NCI-H146 treated with DMSO at 0.1 percent for 48 hours (cell line): ENCODE measurements around the gene NXF2B.
"Not testable (repeated sequence)": the region's sequence is repeated elsewhere in the genome, so short reads cannot be mapped to it uniquely, and the experiment has no call there.

Experiments used
- DNase-seq: peaks from one replicate; lab custom pipeline; 2025; ENCODE audit not compliant: unreplicated experiment; lab: John Stamatoyannopoulos, UW

NXF2B gene

DNA sequence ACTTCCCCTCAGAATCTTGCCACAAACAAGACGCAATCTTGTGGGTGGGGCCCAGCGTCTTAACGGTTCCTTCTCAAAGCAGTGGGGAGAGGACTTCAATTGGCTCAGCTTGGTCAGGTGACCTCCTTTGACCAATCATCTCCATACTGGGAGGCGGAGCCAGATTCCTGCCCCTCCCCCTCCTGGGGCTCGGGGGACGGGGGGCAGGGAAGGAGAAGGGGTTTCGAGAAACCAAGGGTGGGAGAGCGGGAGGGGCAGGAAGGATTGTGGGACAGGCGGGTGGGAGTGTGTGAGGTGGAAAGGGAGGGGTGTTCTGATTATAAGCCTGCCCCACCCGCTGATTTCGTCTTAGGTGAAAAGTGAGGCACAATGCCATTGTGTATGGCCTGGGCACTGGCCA lies at the start of gene NXF2B:
NXF2B (minus strand) TSS at position 101 of the 400 bp plus-strand sequence. CDS start 59,972 bp downstream, outside the sequence.
- DNase-seq, result not testable (repeated sequence)

- not testable (repeated sequence) for DNase-seq
Observed at GRCh38 chrX:102478765-102479164, 39.0 kb upstream of the NXF2B start.

DNA sequence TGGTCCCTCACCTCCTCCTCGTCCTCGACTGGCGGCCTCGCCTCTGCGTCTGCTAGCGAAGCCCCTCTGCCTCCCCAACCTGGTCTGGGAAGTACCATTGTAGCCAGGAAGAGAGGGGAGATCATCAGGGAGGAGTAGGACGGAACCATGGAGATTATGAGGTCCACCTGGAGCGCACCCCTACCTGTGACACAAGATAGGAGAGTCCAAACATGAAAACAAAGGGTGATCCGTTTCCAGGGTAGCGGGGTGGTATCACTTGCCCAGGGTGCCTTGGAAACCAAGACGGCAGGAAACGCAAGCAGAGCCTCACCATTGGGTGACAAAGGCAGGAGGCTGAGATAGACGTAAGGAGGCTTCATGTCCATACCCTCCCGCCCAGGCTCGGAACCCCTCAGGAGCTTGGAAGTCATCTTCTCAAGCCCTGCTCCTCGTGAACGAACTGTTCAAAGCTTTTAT lies 32.0 kb upstream of the NXF2B start, which contains the start of gene TCP11X2:
TCP11X2 (minus strand) TSS at position 51 of the 459 bp plus-strand sequence.
- DNase-seq, result not testable (repeated sequence)

DNA sequence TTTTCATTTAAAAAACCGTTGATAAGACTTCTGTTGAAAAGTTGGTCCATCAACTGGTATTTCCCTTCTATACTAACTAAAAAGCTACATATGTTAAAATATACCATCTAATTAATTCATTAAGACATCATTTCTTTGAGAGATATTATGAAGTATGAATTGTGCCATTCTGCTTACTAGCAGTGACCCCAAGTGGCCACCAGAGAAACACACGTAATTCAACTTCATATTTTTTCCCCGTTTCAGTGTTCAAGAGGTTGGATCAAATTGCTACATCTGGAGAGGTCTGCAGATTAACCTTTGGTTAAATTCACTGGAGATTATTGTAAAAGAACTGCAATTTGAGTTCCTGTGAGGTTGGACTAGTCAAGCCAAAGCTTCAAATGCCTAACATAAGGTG lies 30.4 kb upstream of the NXF2B start:
- DNase-seq, result not testable (repeated sequence)

- DNase-seq, result not testable (repeated sequence)
Observed at GRCh38 chrX:102458615-102459014, 18.8 kb upstream of the NXF2B start.

DNA sequence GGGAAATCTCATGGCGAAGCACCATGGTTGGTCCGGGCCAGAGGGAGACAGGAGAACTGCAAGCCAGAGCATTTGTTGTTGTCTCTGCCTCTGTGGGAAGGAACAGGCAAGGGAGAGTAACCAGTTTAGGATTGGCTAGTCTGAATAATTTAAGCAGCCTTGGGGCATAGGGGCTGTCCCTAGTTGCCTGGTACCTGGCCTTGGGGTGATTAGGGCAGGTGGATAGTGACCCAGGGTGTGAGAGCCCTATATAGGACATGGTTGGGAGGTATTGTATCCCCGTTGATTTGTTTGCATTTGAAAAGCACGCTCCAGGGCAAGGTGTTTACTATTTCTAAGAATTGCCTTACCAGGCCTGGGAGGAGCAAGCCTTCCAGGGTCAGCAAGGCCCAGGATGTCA lies 25.3 kb downstream of the NXF2B start:
- not testable (repeated sequence) for DNase-seq

GRCh38 chrX:102345916-102346315 lies 93.9 kb downstream of the NXF2B start:
- no peak for DNase-seq

GRCh38 chrX:102341867-102342266 lies 97.9 kb downstream of the NXF2B start:
- DNase-seq, result no peak

- DNase-seq, result no peak
Observed at GRCh38 chrX:102339312-102340298, 100.2 kb downstream of the NXF2B start.

GRCh38 chrX:102338162-102338561 lies 101.6 kb downstream of the NXF2B start:
- no peak for DNase-seq
